OCI-LY3 (cell line): ENCODE data around the gene ERLIN1.
A peak's percentile ranks its signal among the peaks of the same experiment; 100 is the strongest.

Source experiments
- H2AFZ ChIP-seq: fragments of 200-600, 300-600 bp; shearing (Covaris generic); 2 replicates; pipeline ENCODE4 v1.6.0; 2014; ENCODE audit warnings: antibody characterized with exemption, low read depth, low read length
- H3K27ac ChIP-seq: fragments of 200-600, 300-600 bp; sonication (generic); 2 replicates; pipeline ENCODE4 v1.5.1; 2014; ENCODE audit warnings: mild to moderate bottlenecking, low read length, moderate library complexity, mixed read lengths
- H3K27me3 ChIP-seq: fragments of 200-600, 300-600 bp; sonication (generic); 2 replicates; pipeline ENCODE4 v1.6.1; 2014; ENCODE audit warnings: low read depth, low read length, mixed read lengths
- H3K36me3 ChIP-seq: fragments of 200-600, 300-600 bp; sonication (generic); replicated peaks from 2 replicates; pipeline ENCODE3; 2014; ENCODE audit warnings: low read depth, low read length, mixed read lengths
- H3K4me1 ChIP-seq: fragments of 300-600, 200-600 bp; sonication (generic); 2 replicates; pipeline ENCODE4 v1.6.1; 2014; ENCODE audit warnings: low read length, mixed read lengths
- H3K4me2 ChIP-seq: fragments of 200-600, 300-600 bp; sonication (generic); 2 replicates; pipeline ENCODE4 v1.6.1; 2014; ENCODE audit warnings: low read length, mixed read lengths
- H3K4me3 ChIP-seq: fragments of 300-600, 200-600 bp; sonication (generic); 2 replicates; pipeline ENCODE4 v1.5.1; 2014; ENCODE audit warnings: antibody characterized with exemption, mild to moderate bottlenecking, low read length, moderate library complexity
- H3K79me2 ChIP-seq: fragments of 300-600, 200-600 bp; shearing (Covaris generic); 2 replicates; pipeline ENCODE4 v1.6.1; 2014; ENCODE audit warnings: mild to moderate bottlenecking, low read length, mixed read lengths
- H3K9ac ChIP-seq: fragments of 300-600, 200-600 bp; shearing (Covaris generic); 2 replicates; pipeline ENCODE4 v1.6.0; 2014; ENCODE audit warnings: mild to moderate bottlenecking, low read length, moderate library complexity
- H3K9me3 ChIP-seq: fragments of 200-600, 300-600 bp; shearing (Covaris generic); 2 replicates; pipeline ENCODE4 v1.6.1; 2014; ENCODE audit warnings: low read length, mixed read lengths; ENCODE audit not compliant: insufficient read depth
- H4K20me1 ChIP-seq: fragments of 200-600, 300-600 bp; sonication (generic); 2 replicates; pipeline ENCODE4 v1.6.1; 2016; ENCODE audit warnings: low read length, mixed read lengths; ENCODE audit not compliant: insufficient read depth
- CTCF ChIP-seq: fragments of 200-600, 300-600 bp; sonication (generic); IDR thresholded peaks from 2 replicates; pipeline ENCODE4 v1.5.1; 2014; ENCODE audit warnings: antibody characterized with exemption, low read length, low read depth
- EZH2phosphoT487 ChIP-seq: fragments of 200-600 bp; shearing (Covaris generic); IDR thresholded peaks from 2 replicates; pipeline ENCODE4 v1.6.1; 2018; ENCODE audit warnings: antibody characterized with exemption, mixed run types, low read depth

The ERLIN1 gene

GRCh38 chr10:100163704-100164621 lies 21.9 kb downstream of the ERLIN1 start:
- H4K20me1 ChIP-seq = no peaks in the 10 kb centered on the region; the same call in 1 of the 2 replicates
- H3K36me3 ChIP-seq = peaks cover 28% of the 10 kb centered on the region
- peaks cover under 1% of the 10 kb centered on the region for H3K4me1 ChIP-seq
- no peak overlapping the region for H3K9ac ChIP-seq
- no peak overlapping the region for H2AFZ ChIP-seq
- no peak overlapping the region for H3K27ac ChIP-seq
- H3K27me3 ChIP-seq = no peaks in the 10 kb centered on the region
- no peak overlapping the region for H3K4me2 ChIP-seq
- no peaks in the 10 kb centered on the region for H3K9me3 ChIP-seq
- H3K4me3 ChIP-seq = no peak overlapping the region
- TF ChIP-seq EZH2phosphoT487 (no peak), CTCF (no peak)
- peaks cover 6% of the 10 kb centered on the region for H3K79me2 ChIP-seq

- H3K4me3 ChIP-seq = no peak overlapping the region
- no peaks in the 10 kb centered on the region for H3K9me3 ChIP-seq
- H3K79me2 ChIP-seq = peaks cover 15% of the 10 kb centered on the region
- no peaks in the 10 kb centered on the region for H3K27me3 ChIP-seq
- H3K4me2 ChIP-seq = no peak overlapping the region
- no peak overlapping the region for H2AFZ ChIP-seq
- no peak overlapping the region for H3K27ac ChIP-seq
- H4K20me1 ChIP-seq = no peaks in the 10 kb centered on the region; the same call in 1 of the 2 replicates
- TF ChIP-seq CTCF = no peak
- no peak for TF ChIP-seq EZH2phosphoT487
- H3K9ac ChIP-seq = no peak overlapping the region
- peaks cover 33% of the 10 kb centered on the region for H3K36me3 ChIP-seq
- peaks cover 13% of the 10 kb centered on the region for H3K4me1 ChIP-seq
Measured at GRCh38 chr10:100162696-100163095, 23.1 kb downstream of the ERLIN1 start.

- Histone ChIP-seq H3K9ac (peak overlapping the region; percentile 34; the same call in 1 of the 2 replicates), H3K9me3 (no peaks in the 10 kb centered on the region), H4K20me1 (no peaks in the 10 kb centered on the region), H3K79me2 (peaks cover 29% of the 10 kb centered on the region), H2AFZ (no peak overlapping the region), H3K36me3 (peaks cover 51% of the 10 kb centered on the region), H3K4me3 (peak overlapping the region; percentile 55), H3K4me1 (peaks cover 33% of the 10 kb centered on the region), H3K27me3 (no peaks in the 10 kb centered on the region), H3K27ac (peak overlapping the region; percentile 85), H3K4me2 (peak overlapping the region; percentile 67)
- peak; percentile 21; the same call in 1 of the 2 replicates for TF ChIP-seq CTCF
- no peak for TF ChIP-seq EZH2phosphoT487
Measured at GRCh38 chr10:100158044-100158805, 27.6 kb downstream of the ERLIN1 start.

GRCh38 chr10:100157156-100157555 lies 28.7 kb downstream of the ERLIN1 start:
- Histone ChIP-seq H3K4me3 (no peak overlapping the region), H3K36me3 (peaks cover 48% of the 10 kb centered on the region), H3K4me2 (peak overlapping the region; percentile 67)

More at GRCh38 chr10:100157156-100157555, 28.7 kb downstream of the ERLIN1 start:
- TF ChIP-seq EZH2phosphoT487 (no peak), CTCF (no peak)
- Histone ChIP-seq H3K27ac (peak overlapping the region; percentile 85), H2AFZ (no peak overlapping the region), H3K27me3 (no peaks in the 10 kb centered on the region), H4K20me1 (no peaks in the 10 kb centered on the region), H3K9ac (no peak overlapping the region), H3K79me2 (peaks cover 29% of the 10 kb centered on the region), H3K9me3 (no peaks in the 10 kb centered on the region), H3K4me1 (peaks cover 33% of the 10 kb centered on the region)
